ENCODE measurements around the gene NDUFV1.
"Not testable (repeated sequence)": the region's sequence is repeated elsewhere in the genome, so short reads cannot be mapped to it uniquely, and the experiment has no call there.

NDUFV1 gene

GRCh38 chr11:67599149-67599548 lies 7.6 kb upstream of the NDUFV1 start:
- H3K4me3 ChIP-seq (ENCODE audit: low read depth, low read length) = no peak overlapping the region
- DNase-seq (ENCODE audit: low read depth) = no peak
- no peak for TF ChIP-seq CTCF (conservative IDR thresholded peaks at IDR 0.05; ENCODE audit: low read depth, low read length)

GRCh38 chr11:67600324-67601029 lies 6.3 kb upstream of the NDUFV1 start:
- no peak for DNase-seq (ENCODE audit: low read depth)
- H3K4me3 ChIP-seq (ENCODE audit: low read depth, low read length) = no peak overlapping the region
- TF ChIP-seq CTCF (conservative IDR thresholded peaks at IDR 0.05; ENCODE audit: low read depth, low read length) = no peak

GRCh38 chr11:67601098-67601497 lies 5.6 kb upstream of the NDUFV1 start:
- TF ChIP-seq CTCF (conservative IDR thresholded peaks at IDR 0.05; ENCODE audit: low read depth, low read length) = no peak
- no peak for DNase-seq (ENCODE audit: low read depth)
- no peak overlapping the region for H3K4me3 ChIP-seq (ENCODE audit: low read depth, low read length)

GRCh38 chr11:67604119-67604518 lies 2.6 kb upstream of the NDUFV1 start:
- DNase-seq (ENCODE audit: low read depth); H3K4me3 ChIP-seq (ENCODE audit: low read depth, low read length): not testable (repeated sequence)

GRCh38 chr11:67604815-67605214 lies 1.9 kb upstream of the NDUFV1 start:
- DNase-seq (ENCODE audit: low read depth) = no peak
- TF ChIP-seq CTCF (conservative IDR thresholded peaks at IDR 0.05; ENCODE audit: low read depth, low read length) = no peak
- H3K4me3 ChIP-seq (ENCODE audit: low read depth, low read length) = no peak overlapping the region

- H3K4me3 ChIP-seq (ENCODE audit: low read depth, low read length) = no peak overlapping the region
- DNase-seq (ENCODE audit: low read depth) = no peak
- TF ChIP-seq CTCF (conservative IDR thresholded peaks at IDR 0.05; ENCODE audit: low read depth, low read length) = no peak
Observed at GRCh38 chr11:67605231-67606011, 1.3 kb upstream of the NDUFV1 start.

GRCh38 chr11:67606093-67606491 lies 644 bp upstream of the NDUFV1 start:
- no peak for DNase-seq (ENCODE audit: low read depth)
- H3K4me3 ChIP-seq (ENCODE audit: low read depth, low read length) = peak overlapping the region; percentile 97
- no peak for TF ChIP-seq CTCF (conservative IDR thresholded peaks at IDR 0.05; ENCODE audit: low read depth, low read length)
